Sigmoid colon (tissue), 7 donors: Measurements from ENCODE around the gene MAST4. TPM values are rescaled to one million over a fixed set of nuclear protein-coding genes. Genes with fewer than 3 reads are reported as not detected.

ENCODE experiments used
- DNase-seq: peaks from one replicate; pipeline ENCODE4 v3.0.0-alpha.2; 2019
- H3K27ac ChIP-seq, 4 donors: fragments of 200-600 bp; sonication (generic); one replicate each; pipeline ENCODE4 v1.5.1; 2016 to 2019; ENCODE audit warnings: mild to moderate bottlenecking in 1 of 4
- H3K27me3 ChIP-seq, 3 donors: fragments of 200-600 bp; sonication (generic); one replicate each; pipeline ENCODE4 v1.5.1; 2019; ENCODE audit warnings: mild to moderate bottlenecking in 1 of 3
- H3K36me3 ChIP-seq, 4 donors: fragments of 200-600 bp; sonication (generic); one replicate each; pipeline ENCODE4 v1.5.1; 2016 to 2019
- H3K4me1 ChIP-seq, 4 donors: fragments of 200-600 bp; sonication (generic); one replicate each; pipeline ENCODE4 v1.5.1; 2017 to 2019
- H3K4me3 ChIP-seq, 4 donors: fragments of 200-600 bp; sonication (generic); one replicate each; pipeline ENCODE4 v1.5.1; 2017 to 2019; ENCODE audit warnings: mild to moderate bottlenecking in 2 of 4, moderate library complexity in 1 of 4
- H3K9me3 ChIP-seq, 4 donors: fragments of 200-600 bp in 3 of 4; sonication (generic) in 3 of 4; one replicate each; pipeline versions ENCODE4 v1.5.1 to v1.6.1; 2013 to 2019
- CTCF ChIP-seq, 4 experiments: fragments of 450-650 bp in 3 of 4; fragments of 200-600 bp in 1 of 4; IDR thresholded peaks; one replicate each; pipeline ENCODE4 v1.5.1; 2016 to 2019; ENCODE audit warnings: antibody characterized with exemption in 4 of 4, mild to moderate bottlenecking in 3 of 4, moderate library complexity in 2 of 4
- EP300 ChIP-seq, 4 donors: sonication (generic); formaldehyde crosslinking; IDR thresholded peaks; one replicate each; pipeline ENCODE4 v1.6.1; 2017; ENCODE audit warnings: antibody characterized with exemption in 4 of 4
- POLR2A ChIP-seq, 2 donors: fragments of 450-650 bp; IDR thresholded peaks; one replicate each; pipeline ENCODE4 v1.6.1; 2016; ENCODE audit warnings: antibody characterized with exemption in 2 of 2, mild to moderate bottlenecking in 2 of 2, moderate library complexity in 2 of 2
- POLR2AphosphoS5 ChIP-seq, 4 donors: sonication (generic); formaldehyde crosslinking; IDR thresholded peaks; one replicate each; pipeline ENCODE4 v1.6.1; 2017; ENCODE audit warnings: antibody characterized with exemption in 4 of 4
- WGBS, 2 donors: extraction: QIAGEN DNeasy Blood & Tissue Kit; methylation state at CpG; one replicate each; pipeline ENCODE4 v1.1.7; 2013; 5-methylcytosine and 5-hydroxymethylcytosine counted together
- intact Hi-C: fragments of 100-400 bp; cut with DNase I; formaldehyde crosslinking; loops from one replicate; pipeline ENCODE4 v1.15.1; 2023
- polyA plus RNA-seq, 3 donors: library from polyadenylated mRNA; stranded (reverse); fragments of 200-250 nt; gene quantifications; one replicate each; pipeline ENCODE4 v1.2.3, GENCODE V29; 2013
- total RNA-seq, 4 donors: library from RNA; depleted of rRNA; stranded (reverse); fragments of >200 nt; gene quantifications; one replicate each; pipeline ENCODE4 v1.1.0, GENCODE V29; 2016
- donor health status: healthy with polysubstance abuse.
- donor health status: Bipolar disorder and iron deficiency.
- donor health status: healthy.

MAST4 gene
- total RNA-seq (10 to 100 TPM; 15.7 to 30.7 (median 24.0) TPM), polyA plus RNA-seq (1 to 10 TPM; 1.6 to 5.9 (median 1.8) TPM)

- TF ChIP-seq POLR2AphosphoS5 (IDR thresholded peaks at IDR 0.05), result peak in 3 of 4 donors; percentile 32 to 81 (median 57)
- no peak for TF ChIP-seq POLR2A (IDR thresholded peaks at IDR 0.05)
- TF ChIP-seq CTCF (IDR thresholded peaks at IDR 0.05), result no peak
- H3K27ac ChIP-seq, result peak within 1 kb of the TSS in 3 of 4 donors; percentile 29 to 59 (median 55)
- H3K9me3 ChIP-seq, result no peaks in the 10 kb centered on the region
- peaks cover 2 to 23% (median 15%) of the 10 kb centered on the region in 4 donors for H3K4me1 ChIP-seq
- peak within 1 kb of the TSS; percentile 50 to 70 (median 58) for H3K4me3 ChIP-seq
- 1 to 2% methylated on average over 74 of the region's 74 CpGs for WGBS, 2 donors
- no peaks in the 10 kb centered on the region for H3K36me3 ChIP-seq
- H3K27me3 ChIP-seq, result peaks cover 0 to 41% (median 12%) of the 10 kb centered on the region in 3 donors
- DNase-seq, result peak; percentile 92
- intact Hi-C loops, result loop anchor here (5.0 kb wide), 1 partner anchor 424 kb away; no protein-coding TSS in a partner anchor
Measured at GRCh38 chr5:66595756-66596635, at the start of gene MAST4. Gene MAST4 (plus strand): TSS chr5:66596393. CDS start chr5:66596656, 263 bp downstream.

GRCh38 chr5:66546541-66546940, 49.7 kb upstream of the MAST4 start:
- Histone ChIP-seq H3K4me1 (no peaks in the 10 kb centered on the region), H3K27ac (no peak overlapping the region), H3K9me3 (no peaks in the 10 kb centered on the region), H3K36me3 (no peaks in the 10 kb centered on the region), H3K27me3 (no peaks in the 10 kb centered on the region), H3K4me3 (no peak overlapping the region)
- no peak for DNase-seq
- TF ChIP-seq EP300 (IDR thresholded peaks at IDR 0.05) (no peak), POLR2AphosphoS5 (IDR thresholded peaks at IDR 0.05) (no peak), CTCF (IDR thresholded peaks at IDR 0.05) (no peak), POLR2A (IDR thresholded peaks at IDR 0.05) (no peak)
- intact Hi-C loops, result no loop called here

GRCh38 chr5:66551338-66551737, 44.9 kb upstream of the MAST4 start:
- intact Hi-C loops, result no loop called here
- H3K4me3 ChIP-seq, result no peak overlapping the region
- 50 to 76% methylated on average over 2 of the region's 2 CpGs for WGBS, 2 donors

GRCh38 chr5:66551945-66552344, 44.2 kb upstream of the MAST4 start:
- TF ChIP-seq CTCF (IDR thresholded peaks at IDR 0.05) (no peak), EP300 (IDR thresholded peaks at IDR 0.05) (no peak), POLR2AphosphoS5 (IDR thresholded peaks at IDR 0.05) (no peak), POLR2A (IDR thresholded peaks at IDR 0.05) (no peak)
- H3K4me1 ChIP-seq, result no peaks in the 10 kb centered on the region
- H3K36me3 ChIP-seq, result no peaks in the 10 kb centered on the region
- intact Hi-C loops, result no loop called here
- H3K4me3 ChIP-seq, result no peak overlapping the region
- H3K9me3 ChIP-seq, result no peaks in the 10 kb centered on the region
- no peaks in the 10 kb centered on the region for H3K27me3 ChIP-seq
- H3K27ac ChIP-seq, result no peak overlapping the region
- no peak for DNase-seq
- 62 to 75% methylated on average over 1 of the region's 1 CpG for WGBS, 2 donors

More at GRCh38 chr5:66551338-66551737, 44.9 kb upstream of the MAST4 start:
- Histone ChIP-seq H3K27ac (no peak overlapping the region), H3K9me3 (no peaks in the 10 kb centered on the region), H3K36me3 (no peaks in the 10 kb centered on the region), H3K27me3 (no peaks in the 10 kb centered on the region), H3K4me1 (no peaks in the 10 kb centered on the region)
- TF ChIP-seq POLR2AphosphoS5 (IDR thresholded peaks at IDR 0.05), result no peak
- no peak for TF ChIP-seq CTCF (IDR thresholded peaks at IDR 0.05)
- TF ChIP-seq EP300 (IDR thresholded peaks at IDR 0.05), result no peak
- TF ChIP-seq POLR2A (IDR thresholded peaks at IDR 0.05), result no peak
- DNase-seq, result no peak
